Upper lobe of right lung (tissue), 1 donor: ENCODE measurements around the gene DAAM2. TPM values are rescaled to one million over a fixed set of nuclear protein-coding genes. Genes with fewer than 3 reads are reported as not detected.

Experiments
- ATAC-seq: fragments of 200-7000 bp; cut with Tn5 transposase; one replicate; pipeline ENCODE4 v1.9.1; 2020; ENCODE audit warnings: mild to moderate bottlenecking, moderate library complexity
- DNase-seq: peaks from one replicate; pipeline ENCODE4 v3.0.0-alpha.2; 2020
- H3K27ac ChIP-seq: fragments of 200-600 bp; one replicate; pipeline ENCODE4 v1.8.0; 2022
- H3K27me3 ChIP-seq: fragments of 200-600 bp; one replicate; pipeline ENCODE4 v1.8.0; 2022; ENCODE audit warnings: mild to moderate bottlenecking
- H3K36me3 ChIP-seq: fragments of 200-600 bp; one replicate; pipeline ENCODE4 v1.8.0; 2022
- H3K4me1 ChIP-seq: fragments of 200-600 bp; one replicate; pipeline ENCODE4 v1.8.0; 2022
- H3K4me3 ChIP-seq: fragments of 200-600 bp; one replicate; pipeline ENCODE4 v1.8.0; 2022; ENCODE audit warnings: mild to moderate bottlenecking
- H3K9me3 ChIP-seq: fragments of 200-600 bp; one replicate; pipeline ENCODE4 v1.8.0; 2022
- intact Hi-C: fragments of 100-400 bp; cut with DNase I; formaldehyde crosslinking; loops from one replicate; pipeline ENCODE4 v1.11.0; 2022
- total RNA-seq: library from RNA; stranded (reverse); fragmentation: NEBNext Ultra II Directional; extraction: Animal tissue kit (Norgen Biotek cat#: 25700); gene quantifications from one replicate; pipeline ENCODE4 v1.2.1, GENCODE V29; 2021
- TF ChIP-seq, protein P1 (sequence below): fragments of 200-600 bp; IDR thresholded peaks from one replicate; pipeline ENCODE4 v1.8.0; 2022; ENCODE audit warnings: antibody characterized with exemption
- donor health status: DM: no; HTN: yes; CAD: no; lungs with severe emphysema.

The DAAM2 gene
- total RNA-seq, 1 donor from 2014 or later: 34.6 TPM

DNA sequence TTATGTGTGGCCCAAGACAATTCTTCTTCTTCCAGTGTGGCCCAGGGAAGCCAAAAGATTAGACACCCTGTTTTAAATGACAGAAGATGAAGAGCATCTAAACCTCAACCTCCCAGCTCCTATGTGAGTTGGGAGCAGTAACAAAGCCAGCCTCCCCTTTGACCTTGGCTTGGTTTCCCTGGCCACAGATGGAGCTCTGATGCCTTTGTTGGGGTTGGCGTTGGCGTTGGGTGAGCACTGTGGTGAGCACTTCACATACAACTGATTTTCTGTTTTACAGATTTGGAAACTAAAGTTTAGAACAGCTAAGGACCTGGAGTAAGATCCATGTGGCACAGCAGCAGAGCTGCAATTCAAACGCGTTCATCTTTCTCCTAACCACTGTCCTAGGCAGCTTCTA lies 22.1 kb downstream of the DAAM2 start:
- ATAC-seq (no peak), DNase-seq (no peak)
- intact Hi-C loops: no loop called here
- H3K9me3 ChIP-seq: no peaks in the 10 kb centered on the region
- H3K27me3 ChIP-seq: no peaks in the 10 kb centered on the region
- H3K27ac ChIP-seq: no peak overlapping the region
- TF ChIP-seq, protein P1, sequence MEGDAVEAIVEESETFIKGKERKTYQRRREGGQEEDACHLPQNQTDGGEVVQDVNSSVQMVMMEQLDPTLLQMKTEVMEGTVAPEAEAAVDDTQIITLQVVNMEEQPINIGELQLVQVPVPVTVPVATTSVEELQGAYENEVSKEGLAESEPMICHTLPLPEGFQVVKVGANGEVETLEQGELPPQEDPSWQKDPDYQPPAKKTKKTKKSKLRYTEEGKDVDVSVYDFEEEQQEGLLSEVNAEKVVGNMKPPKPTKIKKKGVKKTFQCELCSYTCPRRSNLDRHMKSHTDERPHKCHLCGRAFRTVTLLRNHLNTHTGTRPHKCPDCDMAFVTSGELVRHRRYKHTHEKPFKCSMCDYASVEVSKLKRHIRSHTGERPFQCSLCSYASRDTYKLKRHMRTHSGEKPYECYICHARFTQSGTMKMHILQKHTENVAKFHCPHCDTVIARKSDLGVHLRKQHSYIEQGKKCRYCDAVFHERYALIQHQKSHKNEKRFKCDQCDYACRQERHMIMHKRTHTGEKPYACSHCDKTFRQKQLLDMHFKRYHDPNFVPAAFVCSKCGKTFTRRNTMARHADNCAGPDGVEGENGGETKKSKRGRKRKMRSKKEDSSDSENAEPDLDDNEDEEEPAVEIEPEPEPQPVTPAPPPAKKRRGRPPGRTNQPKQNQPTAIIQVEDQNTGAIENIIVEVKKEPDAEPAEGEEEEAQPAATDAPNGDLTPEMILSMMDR: no peak
- H3K36me3 ChIP-seq: no peaks in the 10 kb centered on the region
- H3K4me3 ChIP-seq: no peak overlapping the region
- H3K4me1 ChIP-seq: peaks cover 17% of the 10 kb centered on the region

DNA sequence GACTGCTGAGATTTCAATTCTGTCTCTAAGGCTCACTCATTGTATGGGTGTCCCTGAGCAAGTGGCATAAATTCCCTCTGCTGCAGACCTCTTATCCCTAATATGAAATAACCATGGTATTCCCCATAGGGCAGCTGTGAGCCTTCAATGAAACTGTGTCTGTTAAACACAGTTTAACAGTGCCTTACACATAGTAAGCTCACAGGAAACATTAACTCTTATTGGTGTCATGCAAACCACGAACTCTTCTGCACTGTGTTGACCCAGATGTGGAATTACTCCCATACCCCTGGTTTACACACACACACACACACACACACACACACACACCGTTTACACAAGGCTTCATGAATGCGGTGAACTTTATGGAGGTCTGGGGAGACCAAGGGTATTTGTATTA lies 23.2 kb downstream of the DAAM2 start:
- H3K36me3 ChIP-seq: no peaks in the 10 kb centered on the region
- peaks cover 22% of the 10 kb centered on the region for H3K4me1 ChIP-seq
- ATAC-seq: no peak

DNA sequence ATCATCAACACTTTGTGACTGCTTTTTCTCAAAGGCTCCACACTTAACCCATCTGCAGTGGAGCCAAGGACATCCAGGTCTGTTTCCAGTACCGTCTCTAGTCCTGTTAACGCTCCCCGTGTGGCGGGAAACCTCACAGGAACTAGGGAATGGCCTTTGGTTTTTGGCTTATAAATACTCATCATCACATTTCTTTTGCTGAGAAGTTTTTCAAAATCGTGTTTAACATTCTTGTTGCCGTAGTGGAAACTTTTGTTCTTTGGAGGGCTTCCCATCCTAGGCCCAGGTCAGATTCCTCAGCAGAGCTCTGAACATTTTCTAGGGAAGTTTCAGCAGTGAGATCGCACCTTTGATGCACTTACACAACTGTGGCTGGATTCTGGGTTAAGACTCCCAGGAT lies 24.6 kb downstream of the DAAM2 start:
- Histone ChIP-seq H3K4me3 (no peak overlapping the region), H3K9me3 (no peaks in the 10 kb centered on the region), H3K36me3 (no peaks in the 10 kb centered on the region), H3K27me3 (no peaks in the 10 kb centered on the region), H3K27ac (no peak overlapping the region), H3K4me1 (peaks cover 33% of the 10 kb centered on the region)
- intact Hi-C loops: no loop called here
- DNase-seq: no peak
- TF ChIP-seq, protein P1: no peak
- ATAC-seq: no peak

More for the DNA sequence above, 23.2 kb downstream of the DAAM2 start:
- Histone ChIP-seq H3K27ac (no peak overlapping the region), H3K9me3 (no peaks in the 10 kb centered on the region), H3K27me3 (no peaks in the 10 kb centered on the region), H3K4me3 (no peak overlapping the region)
- TF ChIP-seq, protein P1: no peak
- no peak for DNase-seq
- intact Hi-C loops: no loop called here

- DNase-seq: no peak
Measured at GRCh38 chr6:39818695-39819094, 26.5 kb downstream of the DAAM2 start.

DNA sequence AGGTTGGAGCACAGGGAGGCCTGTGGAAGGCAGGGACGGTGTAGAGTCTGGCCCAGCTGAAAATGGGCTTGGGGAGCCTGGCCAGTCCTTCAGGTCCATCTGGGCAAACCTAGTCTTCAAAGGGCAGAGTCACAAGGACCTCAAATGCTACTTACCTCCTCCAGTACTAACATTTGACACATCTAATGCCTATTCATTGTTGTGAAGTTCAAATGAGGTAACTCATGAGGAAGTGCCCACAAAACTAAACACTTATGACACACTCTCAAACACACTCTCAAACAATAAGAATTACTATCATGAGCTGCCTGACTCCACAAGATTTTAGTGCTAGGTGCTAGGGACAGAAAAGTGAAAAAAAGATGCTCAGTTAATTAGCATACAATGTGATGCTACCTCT lies 27.1 kb downstream of the DAAM2 start:
- no peak overlapping the region for H3K4me3 ChIP-seq
- no peaks in the 10 kb centered on the region for H3K9me3 ChIP-seq
- no peaks in the 10 kb centered on the region for H3K27me3 ChIP-seq
- H3K36me3 ChIP-seq: no peaks in the 10 kb centered on the region
- intact Hi-C loops: no loop called here
- ATAC-seq: peak; percentile 67
- TF ChIP-seq, protein P1: no peak
- H3K4me1 ChIP-seq: peaks cover 51% of the 10 kb centered on the region
- H3K27ac ChIP-seq: peak overlapping the region; percentile 65
- no peak for DNase-seq

More at GRCh38 chr6:39818695-39819094, 26.5 kb downstream of the DAAM2 start:
- no peaks in the 10 kb centered on the region for H3K36me3 ChIP-seq
- H3K4me3 ChIP-seq: no peak overlapping the region
- H3K27me3 ChIP-seq: no peaks in the 10 kb centered on the region
- peaks cover 45% of the 10 kb centered on the region for H3K4me1 ChIP-seq
- TF ChIP-seq, protein P1: no peak
- H3K27ac ChIP-seq: no peak overlapping the region
- intact Hi-C loops: no loop called here
- no peaks in the 10 kb centered on the region for H3K9me3 ChIP-seq
- ATAC-seq: peak; percentile 58

- H3K4me3 ChIP-seq: no peak overlapping the region
- H3K4me1 ChIP-seq: peaks cover 55% of the 10 kb centered on the region
- DNase-seq: no peak
- TF ChIP-seq, protein P1: no peak
- H3K27ac ChIP-seq: peak overlapping the region; percentile 65
- H3K27me3 ChIP-seq: no peaks in the 10 kb centered on the region
- intact Hi-C loops: no loop called here
- no peaks in the 10 kb centered on the region for H3K36me3 ChIP-seq
- H3K9me3 ChIP-seq: no peaks in the 10 kb centered on the region
- no peak for ATAC-seq
Measured at GRCh38 chr6:39819676-39820075, 27.5 kb downstream of the DAAM2 start.
